A549 (cell line): ENCODE measurements around the gene PCDH15.

Source experiments
- CTCF ChIP-seq: fragments of >200 bp; sonication (Bioruptor Twin); formaldehyde crosslinking; IDR thresholded peaks from 3 replicates; pipeline ENCODE4 v1.5.1; 2016
- FOSL2 ChIP-seq, 2 experiments: fragments of 450-650 bp in 1 of 2; fragments of >200 bp in 1 of 2; sonication (Bioruptor Twin) in 1 of 2; formaldehyde crosslinking; IDR thresholded peaks; 2 replicates each; pipeline versions ENCODE4 v1.5.0 to v1.6.1; 2016 to 2020; ENCODE audit warnings: mild to moderate bottlenecking in 1 of 2, moderate library complexity in 1 of 2
- NPAS2 ChIP-seq: fragments of 250-450 bp; sonication (Bioruptor Pico); IDR thresholded peaks from 2 replicates; pipeline ENCODE4 v1.8.0; 2022; ENCODE audit warnings: mild to moderate bottlenecking, moderate library complexity, borderline replicate concordance
- ZFP36 ChIP-seq: fragments of 450-650 bp; IDR thresholded peaks from 2 replicates; pipeline ENCODE4 v1.6.1; 2014; ENCODE audit warnings: borderline replicate concordance; ENCODE audit not compliant: partially characterized antibody

- TF ChIP-seq CTCF (no peak), FOSL2 (IDR thresholded peaks at IDR 0.05) (no peak), FOSL2 (CRISPR knock-in tag; IDR thresholded peaks at IDR 0.05) (no peak), NPAS2 (CRISPR knock-in tag) (no peak), ZFP36 (no peak)
These were observed 676.7 kb downstream of the PCDH15 start for GRCh38 chr10:54124209-54124885.
